ENCODE data around the gene TMPRSS15.

DNA sequence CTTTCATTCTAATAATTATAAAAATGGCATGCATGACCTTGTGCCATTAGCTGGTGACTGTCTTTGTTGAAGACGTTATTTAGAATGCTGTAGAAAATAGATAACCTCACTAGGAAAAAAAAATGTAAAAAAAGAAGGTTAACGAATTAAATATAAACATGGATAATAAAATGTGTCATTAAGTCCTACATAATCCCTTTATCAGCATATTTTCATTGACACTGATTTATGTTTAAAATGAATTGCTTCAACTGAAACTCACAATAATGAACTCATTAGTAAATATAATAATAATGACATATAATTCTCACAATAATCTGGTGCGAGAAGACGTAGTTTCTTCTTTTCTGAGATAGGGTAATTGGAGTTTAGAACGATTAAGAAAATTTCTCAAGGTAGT lies 4.7 kb downstream of the TMPRSS15 start:
- TF ChIP-seq SP1 (IDR thresholded peaks at IDR 0.05) (no peak), FOXM1 (IDR thresholded peaks at IDR 0.05; ENCODE audit: borderline replicate concordance) (no peak), TARDBP (IDR thresholded peaks at IDR 0.05) (no peak), NFRKB (IDR thresholded peaks at IDR 0.05) (no peak), LEF1 (IDR thresholded peaks at IDR 0.05; ENCODE audit: borderline replicate concordance) (no peak), FOXK2 (IDR thresholded peaks at IDR 0.05) (no peak), ELF4 (IDR thresholded peaks at IDR 0.05) (no peak)

Measured in HEK293T (cell line).